Activated T-cell treated with anti-CD3 and anti-CD28 coated beads, Interleukin-2, amount 50 U/mL, for 72 hours (primary cell): ENCODE measurements around the gene LONP1. TPM values are rescaled to one million over a fixed set of nuclear protein-coding genes. Genes with fewer than 3 reads are reported as not detected.

ENCODE experiments used
- ATAC-seq, 2 donors: fragments of 150-1000 bp; cut with Tn5 transposase; replicated peaks in 1 of 2; 2 replicates each; pipeline ENCODE4 v1.10.0; 2021; ENCODE audit warnings: moderate library complexity in 2 of 2, mild to moderate bottlenecking in 1 of 2
- DNase-seq, 2 donors: peaks; one replicate each; pipeline ENCODE4 v3.0.0; 2021 to 2022; ENCODE audit warnings: mixed read lengths in 1 of 2
- H3K27ac Mint-ChIP-seq: one replicate; pipeline ENCODE4 v1.8.0; 2022; ENCODE audit warnings: mild to moderate bottlenecking, moderate library complexity, mixed read lengths
- H3K27me3 Mint-ChIP-seq: one replicate; pipeline ENCODE4 v1.8.0; 2022; ENCODE audit warnings: low read depth, mixed read lengths
- H3K36me3 Mint-ChIP-seq, 2 donors: one replicate each; pipeline ENCODE4 v1.8.0; 2022; ENCODE audit warnings: mixed read lengths in 2 of 2, mild to moderate bottlenecking in 1 of 2; ENCODE audit not compliant: insufficient read depth in 2 of 2
- H3K4me1 Mint-ChIP-seq: one replicate; pipeline ENCODE4 v1.8.0; 2022; ENCODE audit warnings: low read depth, mixed read lengths
- H3K4me3 Mint-ChIP-seq, 2 donors: one replicate each; pipeline ENCODE4 v1.8.0; 2022; ENCODE audit warnings: mild to moderate bottlenecking in 2 of 2, mixed read lengths in 2 of 2, moderate library complexity in 2 of 2
- H3K9me3 Mint-ChIP-seq, 2 donors: one replicate each; pipeline ENCODE4 v1.8.0; 2022; ENCODE audit warnings: mixed read lengths in 2 of 2
- total RNA-seq, 2 donors: library from RNA; stranded (reverse); gene quantifications; one replicate each; pipeline ENCODE4 v1.2.3, GENCODE V29; 2022

The LONP1 gene
- total RNA-seq, 2 donors from 2014 or later, result 262 to 266 TPM

GRCh38 chr19:5686326-5686646, 33.7 kb downstream of the LONP1 start:
- Mint-ChIP-seq H3K27ac (no peak overlapping the region), H3K27me3 (no peaks in the 10 kb centered on the region), H3K4me1 (peaks cover 41% of the 10 kb centered on the region), H3K4me3 (peak overlapping the region; percentile 85 to 88), H3K36me3 (peaks cover 4 to 11% of the 10 kb centered on the region in 2 donors), H3K9me3 (peaks cover 0 to 3% of the 10 kb centered on the region in 2 donors)
- DNase-seq (no peak), ATAC-seq (no peak)

GRCh38 chr19:5684694-5685430, 35.1 kb downstream of the LONP1 start:
- Mint-ChIP-seq H3K4me1 (peaks cover 40% of the 10 kb centered on the region), H3K4me3 (no peak overlapping the region), H3K36me3 (peaks cover 0 to 2% of the 10 kb centered on the region in 2 donors), H3K9me3 (peaks cover 0 to 3% of the 10 kb centered on the region in 2 donors), H3K27ac (no peak overlapping the region), H3K27me3 (no peaks in the 10 kb centered on the region)
- ATAC-seq, result no peak
- DNase-seq, result no peak

- no peak overlapping the region for H3K4me3 Mint-ChIP-seq
- peak overlapping the region; percentile 31 for H3K27ac Mint-ChIP-seq
- peaks cover 0 to 3% of the 10 kb centered on the region in 2 donors for H3K9me3 Mint-ChIP-seq
- no peak for ATAC-seq
- H3K4me1 Mint-ChIP-seq, result peaks cover 45% of the 10 kb centered on the region
- no peaks in the 10 kb centered on the region for H3K27me3 Mint-ChIP-seq
- H3K36me3 Mint-ChIP-seq, result peaks cover 0 to 3% of the 10 kb centered on the region in 2 donors
- no peak for DNase-seq
Measured at GRCh38 chr19:5683177-5683886, 36.6 kb downstream of the LONP1 start.

GRCh38 chr19:5682107-5682482, 37.9 kb downstream of the LONP1 start:
- Mint-ChIP-seq H3K27ac (peak overlapping the region; percentile 2), H3K27me3 (no peaks in the 10 kb centered on the region), H3K9me3 (peaks cover 0 to 3% of the 10 kb centered on the region in 2 donors), H3K4me3 (peak overlapping the region; percentile 67 to 69), H3K4me1 (peaks cover 41% of the 10 kb centered on the region), H3K36me3 (peaks cover 0 to 3% of the 10 kb centered on the region in 2 donors)
- no peak for ATAC-seq
- DNase-seq, result no peak

- ATAC-seq (no peak), DNase-seq (no peak)
- Mint-ChIP-seq H3K4me3 (peak overlapping the region; percentile 67 to 69), H3K27ac (peak overlapping the region; percentile 2), H3K9me3 (peaks cover 0 to 3% of the 10 kb centered on the region in 2 donors), H3K36me3 (peaks cover 0 to 3% of the 10 kb centered on the region in 2 donors), H3K27me3 (no peaks in the 10 kb centered on the region), H3K4me1 (peaks cover 40% of the 10 kb centered on the region)
Measured at GRCh38 chr19:5681391-5682106, 38.4 kb downstream of the LONP1 start.

- Mint-ChIP-seq H3K4me1 (peaks cover 32% of the 10 kb centered on the region), H3K27ac (peak within 1 kb of the TSS; percentile 86), H3K4me3 (peak within 1 kb of the TSS; percentile 81 to 99), H3K9me3 (peaks cover 0 to 3% of the 10 kb centered on the region in 2 donors), H3K27me3 (no peaks in the 10 kb centered on the region), H3K36me3 (peaks cover 0 to 3% of the 10 kb centered on the region in 2 donors)
- peak; percentile 98 to 99 for DNase-seq
- peak; percentile 95 to 96 for ATAC-seq
Measured at GRCh38 chr19:5680437-5681368, 39.2 kb downstream of the LONP1 start, which contains the start of the genes HSD11B1L and MICOS13. TSS of gene HSD11B1L (plus strand) at chr19:5681027. CDS start at chr19:5684833, 3,806 bp downstream. TSS of gene MICOS13 (minus strand) at chr19:5680516. CDS start at chr19:5680486, 30 bp downstream.

- Mint-ChIP-seq H3K27ac (peak overlapping the region; percentile 86), H3K4me1 (peaks cover 30% of the 10 kb centered on the region), H3K4me3 (peak overlapping the region; percentile 81 to 99), H3K27me3 (no peaks in the 10 kb centered on the region), H3K9me3 (peaks cover 0 to 3% of the 10 kb centered on the region in 2 donors), H3K36me3 (peaks cover 0 to 3% of the 10 kb centered on the region in 2 donors)
- ATAC-seq (no peak), DNase-seq (no peak)
Measured at GRCh38 chr19:5680084-5680436, 39.9 kb downstream of the LONP1 start.

- peaks cover 0 to 3% of the 10 kb centered on the region in 2 donors for H3K9me3 Mint-ChIP-seq
- DNase-seq (no peak), ATAC-seq (no peak)
- H3K27ac Mint-ChIP-seq, result peak overlapping the region; percentile 86
- no peaks in the 10 kb centered on the region for H3K27me3 Mint-ChIP-seq
- peaks cover 30% of the 10 kb centered on the region for H3K4me1 Mint-ChIP-seq
- H3K36me3 Mint-ChIP-seq, result peaks cover 0 to 3% of the 10 kb centered on the region in 2 donors
- H3K4me3 Mint-ChIP-seq, result peak overlapping the region; percentile 81 to 99
Measured at GRCh38 chr19:5679289-5680083, 40.5 kb downstream of the LONP1 start.

GRCh38 chr19:5678071-5678718, 41.8 kb downstream of the LONP1 start:
- H3K4me3 Mint-ChIP-seq, result no peak overlapping the region
- H3K4me1 Mint-ChIP-seq, result peaks cover 28% of the 10 kb centered on the region
- no peak for ATAC-seq
- no peak overlapping the region for H3K27ac Mint-ChIP-seq
- DNase-seq, result no peak
- H3K27me3 Mint-ChIP-seq, result no peaks in the 10 kb centered on the region
- H3K9me3 Mint-ChIP-seq, result peaks cover 4 to 5% of the 10 kb centered on the region in 2 donors
- peaks cover 2 to 6% of the 10 kb centered on the region in 2 donors for H3K36me3 Mint-ChIP-seq

- Mint-ChIP-seq H3K36me3 (peaks cover 5 to 6% of the 10 kb centered on the region in 2 donors), H3K4me1 (peaks cover 25% of the 10 kb centered on the region), H3K27me3 (no peaks in the 10 kb centered on the region), H3K27ac (no peak overlapping the region), H3K9me3 (peaks cover 4 to 5% of the 10 kb centered on the region in 2 donors), H3K4me3 (no peak overlapping the region)
- no peak for DNase-seq
- ATAC-seq, result no peak
Measured at GRCh38 chr19:5677580-5677979, 42.4 kb downstream of the LONP1 start.

GRCh38 chr19:5677136-5677535, 42.8 kb downstream of the LONP1 start:
- Mint-ChIP-seq H3K27ac (no peak overlapping the region), H3K36me3 (peaks cover 5 to 6% of the 10 kb centered on the region in 2 donors), H3K4me1 (peaks cover 25% of the 10 kb centered on the region), H3K27me3 (no peaks in the 10 kb centered on the region), H3K4me3 (no peak overlapping the region), H3K9me3 (peaks cover 4 to 5% of the 10 kb centered on the region in 2 donors)
- ATAC-seq (no peak), DNase-seq (no peak)
